ENCODE results near the gene AGRN. TPM values are rescaled to one million over a fixed set of nuclear protein-coding genes. Genes with fewer than 3 reads are reported as not detected.

AGRN gene
- total and polyA plus RNA-seq, 2 of the 4 experiments (the other 2 are of a cell fraction): 8.1 to 115 TPM

- H3K9me3 ChIP-seq (ENCODE audit: control insufficient read depth, insufficient read depth, low read length): no peaks in the 10 kb centered on the region
- no peaks in the 10 kb centered on the region for H4K20me1 ChIP-seq (ENCODE audit: insufficient read depth, low read length)
- no peak overlapping the region for H3K4ac ChIP-seq (ENCODE audit: low read depth, low read length)
- BruUV-seq (replicated peaks): no TSS peak
- H4K5ac ChIP-seq (ENCODE audit: low read depth, low read length): no peak overlapping the region
- H2BK15ac ChIP-seq (ENCODE audit: low read depth, low read length): no peak overlapping the region
- no peak for TF ChIP-seq FOS (IDR thresholded peaks at IDR 0.05; ENCODE audit: low read depth, low read length)
- no peak for TF ChIP-seq CHD1 (IDR thresholded peaks at IDR 0.05; ENCODE audit: low read depth, low read length)
- no peak for TF ChIP-seq POLR2A (IDR thresholded peaks at IDR 0.05; ENCODE audit: low read depth, low read length)
- TF ChIP-seq RCOR1 (IDR thresholded peaks at IDR 0.05; ENCODE audit: insufficient replicate concordance, low read length): no peak
- TF ChIP-seq RFX5 (IDR thresholded peaks at IDR 0.05; ENCODE audit: low read depth, low read length): no peak
- no peak for TF ChIP-seq MAZ (IDR thresholded peaks at IDR 0.05; ENCODE audit: borderline replicate concordance, low read depth, low read length)
- TF ChIP-seq CTCF (conservative IDR thresholded peaks at IDR 0.05; ENCODE audit: low read depth, low read length): no peak
- no peaks in the 10 kb centered on the region for H3K36me3 ChIP-seq (ENCODE audit: control insufficient read depth, insufficient read depth, low read length)
- in situ Hi-C loops (cut with MboI; ENCODE audit: low sequenced_read_pairs) (no loop called here), intact Hi-C loops (cut with micrococcal nuclease) (no loop called here), dilution Hi-C loops (cut with HindIII; ENCODE audit: low sequenced_read_pairs, unreplicated experiment) (no loop called here)
- ATAC-seq (ENCODE audit: low read depth): peak; percentile 24; the same call in 1 of the 2 replicates
- H3K14ac ChIP-seq (replicated peaks; ENCODE audit: low read depth, low read length): no peak overlapping the region
- no peaks in the 10 kb centered on the region for H3K4me1 ChIP-seq (ENCODE audit: control insufficient read depth, insufficient read depth, low read length)
- H4K91ac ChIP-seq (ENCODE audit: insufficient read depth, low read depth, low read length): no peak overlapping the region
- no peak overlapping the region for H2AK5ac ChIP-seq (ENCODE audit: low read depth, low read length)
- no peak overlapping the region for H3K56ac ChIP-seq (ENCODE audit: extremely low read depth, insufficient read depth, low read length)
- no peak for DNase-seq
- no peak overlapping the region for H2BK120ac ChIP-seq (ENCODE audit: low read depth, low read length)
- no peak overlapping the region for H3K18ac ChIP-seq (ENCODE audit: low read depth, low read length)
- H3K9ac ChIP-seq (ENCODE audit: low read depth, low read length): no peak overlapping the region
- H3K9me1 ChIP-seq (ENCODE audit: insufficient read depth, low read length): 0 out of 2 replicates have a peak, but pooled peaks cover 3% of the 10 kb centered on the region
- H3K4me2 ChIP-seq (ENCODE audit: low read depth, low read length): no peak overlapping the region
- H3K27me3 ChIP-seq (ENCODE audit: control insufficient read depth, insufficient read depth, low read length): no peaks in the 10 kb centered on the region
- no peak overlapping the region for H2BK20ac ChIP-seq (ENCODE audit: low read depth, low read length)
- no peak overlapping the region for H3K27ac ChIP-seq (ENCODE audit: insufficient read depth, low read length)
- ChIA-PET CTCF (no interaction called here), POLR2A (ENCODE audit: unreplicated experiment) (no interaction called here)
- no peak overlapping the region for H2AK9ac ChIP-seq (replicated peaks; ENCODE audit: low read depth, low read length, poor library complexity)
- 98% methylated on average over 15 of the region's 28 CpGs; no CpG with 5 or more reads in 1 of the 2 experiments for WGBS, 2 experiments (ENCODE audit: extremely low coverage in 2 of 2, insufficient read length in 1 of 2)
- no peaks in the 10 kb centered on the region for H3K79me1 ChIP-seq (ENCODE audit: low read depth in 1 of 2, low read length in 2 of 2)
- H2BK5ac ChIP-seq (ENCODE audit: low read depth, low read length, poor library complexity, severe bottlenecking): no peak overlapping the region
- H4K8ac ChIP-seq (ENCODE audit: low read depth in 2 of 2, low read length in 2 of 2): no peak overlapping the region
- no peak overlapping the region for H2AFZ ChIP-seq (replicated peaks; ENCODE audit: low read length, poor library complexity)
- H3K23ac ChIP-seq (ENCODE audit: low read depth, low read length): no peak overlapping the region
- H3K4me3 ChIP-seq (ENCODE audit: insufficient read depth, low read depth, low read length): no peak overlapping the region
These were observed 71.6 kb downstream of the AGRN start for GRCh38 chr1:1091344-1092148.

All from IMR-90 (cell line).